Measurements from ENCODE around the gene THSD7B. TPM values are rescaled to one million over a fixed set of nuclear protein-coding genes. Genes with fewer than 3 reads are reported as not detected.
"Not testable (repeated sequence)": the region's sequence is repeated elsewhere in the genome, so short reads cannot be mapped to it uniquely, and the experiment has no call there.

Gene THSD7B, protein sequence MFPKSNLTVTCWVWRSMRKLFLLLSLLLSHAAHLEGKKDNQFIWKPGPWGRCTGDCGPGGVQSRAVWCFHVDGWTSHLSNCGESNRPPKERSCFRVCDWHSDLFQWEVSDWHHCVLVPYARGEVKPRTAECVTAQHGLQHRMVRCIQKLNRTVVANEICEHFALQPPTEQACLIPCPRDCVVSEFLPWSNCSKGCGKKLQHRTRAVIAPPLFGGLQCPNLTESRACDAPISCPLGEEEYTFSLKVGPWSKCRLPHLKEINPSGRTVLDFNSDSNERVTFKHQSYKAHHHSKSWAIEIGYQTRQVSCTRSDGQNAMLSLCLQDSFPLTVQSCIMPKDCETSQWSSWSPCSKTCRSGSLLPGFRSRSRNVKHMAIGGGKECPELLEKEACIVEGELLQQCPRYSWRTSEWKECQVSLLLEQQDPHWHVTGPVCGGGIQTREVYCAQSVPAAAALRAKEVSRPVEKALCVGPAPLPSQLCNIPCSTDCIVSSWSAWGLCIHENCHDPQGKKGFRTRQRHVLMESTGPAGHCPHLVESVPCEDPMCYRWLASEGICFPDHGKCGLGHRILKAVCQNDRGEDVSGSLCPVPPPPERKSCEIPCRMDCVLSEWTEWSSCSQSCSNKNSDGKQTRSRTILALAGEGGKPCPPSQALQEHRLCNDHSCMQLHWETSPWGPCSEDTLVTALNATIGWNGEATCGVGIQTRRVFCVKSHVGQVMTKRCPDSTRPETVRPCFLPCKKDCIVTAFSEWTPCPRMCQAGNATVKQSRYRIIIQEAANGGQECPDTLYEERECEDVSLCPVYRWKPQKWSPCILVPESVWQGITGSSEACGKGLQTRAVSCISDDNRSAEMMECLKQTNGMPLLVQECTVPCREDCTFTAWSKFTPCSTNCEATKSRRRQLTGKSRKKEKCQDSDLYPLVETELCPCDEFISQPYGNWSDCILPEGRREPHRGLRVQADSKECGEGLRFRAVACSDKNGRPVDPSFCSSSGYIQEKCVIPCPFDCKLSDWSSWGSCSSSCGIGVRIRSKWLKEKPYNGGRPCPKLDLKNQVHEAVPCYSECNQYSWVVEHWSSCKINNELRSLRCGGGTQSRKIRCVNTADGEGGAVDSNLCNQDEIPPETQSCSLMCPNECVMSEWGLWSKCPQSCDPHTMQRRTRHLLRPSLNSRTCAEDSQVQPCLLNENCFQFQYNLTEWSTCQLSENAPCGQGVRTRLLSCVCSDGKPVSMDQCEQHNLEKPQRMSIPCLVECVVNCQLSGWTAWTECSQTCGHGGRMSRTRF (N-terminal part only)
- polyA plus RNA-seq (ENCODE audit: insufficient read depth in 1 of 5, insufficient read length in 5 of 5, low replicate concordance in 1 of 5), result 1 to 10 TPM; 1.9 to 4.8 (median 3.1) TPM
- long read RNA-seq, donor 1, result 0 reads
- long read RNA-seq, donor 2, result 0 reads
- long read RNA-seq, donor 3, result 0 reads
- long read RNA-seq, donor 4, result 0 reads
- long read RNA-seq, donor 5, result 0 reads
- long read RNA-seq, donor 6, result 0 reads
- long read RNA-seq, donor 7, result 0 reads
- long read RNA-seq, donor 8, result 0 reads

DNA sequence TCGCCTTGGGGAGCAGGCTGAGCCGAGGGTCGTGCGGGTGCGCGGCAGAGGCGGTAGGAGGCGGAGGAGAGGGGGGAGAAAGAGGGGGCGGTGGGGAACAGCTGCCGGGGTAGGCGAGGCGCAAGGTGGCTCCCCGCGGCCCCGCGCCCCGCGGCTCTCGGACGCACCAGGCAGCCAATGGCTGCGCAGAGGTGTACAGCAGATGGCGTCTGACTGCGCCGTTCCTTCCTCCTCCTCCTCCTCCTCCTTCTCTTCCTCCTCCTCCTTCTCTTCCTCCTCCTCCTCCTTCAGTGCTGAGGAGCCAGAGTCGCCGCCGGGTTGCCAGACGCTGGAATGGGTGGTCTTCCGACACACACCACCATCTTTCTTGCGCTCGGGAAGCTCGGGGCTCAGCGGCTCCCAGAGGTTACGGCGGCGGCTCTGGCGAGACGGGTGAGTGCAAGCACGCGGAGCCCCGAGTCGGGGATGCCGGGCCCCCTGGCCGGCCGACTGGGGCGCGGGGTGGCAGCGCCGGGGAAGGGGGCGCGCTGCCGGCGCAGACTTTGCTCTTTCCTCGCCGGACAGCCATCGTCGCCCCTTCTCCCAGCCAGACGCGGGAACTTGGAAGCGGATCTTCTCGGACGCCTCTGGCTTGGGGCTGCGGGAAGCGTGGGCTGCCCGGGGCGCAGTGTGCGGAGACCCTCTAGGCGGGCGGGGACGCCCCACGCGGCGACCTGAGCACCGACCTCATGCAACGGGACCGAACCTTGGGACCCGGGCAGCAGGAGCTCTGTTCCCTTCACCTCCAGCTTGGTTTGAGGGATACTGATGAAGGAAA lies at the start of gene THSD7B:
Gene THSD7B, plus strand, starts transcription at position 290 of the 817 bp plus-strand sequence. CDS start 116,634 bp downstream, outside the sequence.
- DNase-seq, result peak in 1 of 2 donors; percentile 8

DNA sequence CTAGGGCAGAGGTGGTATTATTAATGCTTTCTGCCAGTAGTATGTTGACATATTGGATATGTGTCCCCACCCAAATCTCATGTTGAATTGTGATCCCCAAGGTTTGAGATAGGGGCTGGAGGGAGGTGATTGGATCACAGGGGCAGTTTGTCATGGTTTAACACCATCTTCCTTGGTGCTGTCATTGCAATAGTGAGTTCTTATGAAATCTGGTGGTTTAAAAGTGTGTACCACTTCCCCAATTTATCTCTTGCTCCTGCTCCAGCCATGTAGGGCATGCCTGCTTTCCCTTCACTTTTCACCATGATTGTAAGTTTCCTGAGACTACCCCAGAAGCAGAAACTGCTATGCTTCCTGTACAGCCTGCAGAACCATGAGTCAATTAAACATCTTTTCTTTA lies 47.1 kb upstream of the THSD7B start:
- no peak for DNase-seq

DNA sequence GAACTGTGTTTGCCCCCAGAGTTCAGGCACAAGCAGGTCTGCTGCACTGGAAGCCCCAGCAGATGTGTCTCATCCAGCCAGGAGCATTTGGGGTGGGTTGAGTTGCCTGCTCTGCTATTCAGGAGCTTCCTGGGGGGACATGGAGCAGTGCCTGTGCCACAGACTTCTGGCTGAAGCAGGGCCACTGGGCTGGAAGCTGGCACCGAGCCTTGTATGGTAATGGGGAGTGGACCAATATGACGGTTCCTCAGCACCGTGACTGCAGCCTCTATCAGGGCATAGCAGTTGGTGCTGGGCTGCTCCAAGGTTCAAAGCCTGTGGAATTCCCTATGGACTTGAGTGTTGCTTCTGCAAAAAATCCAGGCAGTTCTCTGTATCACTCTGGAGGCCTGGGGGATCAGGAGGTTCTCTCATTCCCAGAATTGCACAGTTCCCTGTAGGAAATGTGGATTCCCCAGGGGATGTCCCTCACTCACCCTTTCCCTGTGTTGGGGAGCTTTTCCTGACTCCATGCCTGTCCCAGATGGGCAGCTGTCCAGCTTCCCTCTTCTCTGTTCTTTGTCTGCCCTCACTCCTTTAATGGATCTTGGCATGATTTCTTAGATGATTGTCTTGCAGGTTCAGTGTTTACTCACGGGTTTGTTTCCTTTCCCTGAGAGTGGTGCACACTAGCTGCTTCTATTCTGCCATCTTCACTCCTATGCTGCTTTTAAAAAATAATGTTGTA lies 37.2 kb upstream of the THSD7B start:
- DNase-seq, result no peak

DNA sequence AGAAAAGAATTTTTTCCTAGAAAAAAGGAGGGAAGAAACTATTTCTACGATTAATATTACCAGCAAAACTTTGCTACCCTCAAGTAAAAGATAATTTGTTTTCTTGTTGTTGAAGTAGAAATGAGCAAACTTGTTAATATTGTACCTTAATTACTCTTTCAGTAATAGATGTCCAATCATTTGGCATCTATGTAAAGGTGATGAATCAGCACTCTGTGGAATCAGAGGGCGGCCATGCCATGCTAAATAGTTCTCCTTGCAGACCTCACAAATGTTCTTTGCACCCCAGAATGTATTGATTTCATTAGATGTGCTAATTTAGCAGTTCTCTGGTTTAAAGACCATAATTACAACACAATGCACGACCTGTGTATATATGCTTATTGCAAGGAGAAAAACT lies 29.1 kb upstream of the THSD7B start:
- no peak for DNase-seq

DNA sequence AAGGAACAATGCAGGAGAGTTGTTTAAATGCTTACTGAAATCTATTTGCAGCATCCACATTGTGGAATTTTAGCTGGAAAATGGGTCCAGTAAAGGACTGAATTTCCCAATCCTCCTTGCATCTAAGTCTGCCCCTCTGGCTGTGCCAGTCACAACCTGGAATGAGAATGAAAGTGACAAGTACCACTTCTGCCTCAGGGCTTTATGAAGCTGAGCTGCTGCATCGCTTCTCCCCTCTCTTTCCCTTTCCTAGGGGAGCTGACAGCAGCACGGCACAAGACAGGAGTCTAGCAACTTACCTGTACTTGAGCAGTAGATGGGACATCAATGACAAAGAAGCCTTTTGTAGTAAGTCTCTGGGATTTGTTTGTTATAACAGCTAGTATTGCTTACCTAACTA lies 27.3 kb upstream of the THSD7B start:
- DNase-seq, result no peak

DNA sequence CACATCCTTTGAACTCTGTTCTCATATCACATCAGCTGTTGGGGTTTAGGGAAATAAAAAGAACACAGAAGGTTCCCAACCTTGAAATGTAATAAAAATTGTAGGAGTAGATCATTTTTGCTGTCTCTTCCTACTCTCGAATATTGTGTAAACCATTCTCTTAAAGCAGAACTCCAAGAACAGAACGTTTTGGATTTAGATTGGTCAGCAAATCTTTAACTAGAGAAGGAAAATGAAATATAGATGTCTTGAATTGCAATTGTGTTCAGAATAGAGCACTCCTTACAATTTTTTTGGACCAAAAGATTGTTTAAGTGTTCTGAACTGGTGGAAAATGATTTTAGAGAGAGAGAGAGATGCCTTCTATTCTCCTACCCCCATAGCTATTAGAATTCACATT lies 23.9 kb upstream of the THSD7B start:
- DNase-seq, result no peak

DNA sequence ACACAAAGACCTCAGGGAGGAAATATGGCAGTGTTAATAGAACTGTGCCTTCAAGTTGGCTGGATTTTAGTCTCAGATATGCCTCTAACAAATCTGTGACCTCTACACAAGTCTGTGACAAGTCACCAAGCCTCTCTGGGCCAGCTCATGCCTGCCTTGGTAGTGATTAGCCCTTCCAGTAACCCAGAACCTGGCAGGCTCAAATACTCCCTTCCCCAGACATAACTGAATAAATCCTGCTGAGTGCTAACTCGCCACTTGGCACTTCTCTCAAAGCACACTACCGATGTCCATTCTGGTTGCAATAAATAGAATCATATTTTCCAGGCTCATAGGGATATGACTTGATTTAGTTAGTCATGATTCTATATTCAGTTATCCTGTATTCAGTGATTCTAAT lies 15.3 kb upstream of the THSD7B start:
- DNase-seq, result no peak

DNA sequence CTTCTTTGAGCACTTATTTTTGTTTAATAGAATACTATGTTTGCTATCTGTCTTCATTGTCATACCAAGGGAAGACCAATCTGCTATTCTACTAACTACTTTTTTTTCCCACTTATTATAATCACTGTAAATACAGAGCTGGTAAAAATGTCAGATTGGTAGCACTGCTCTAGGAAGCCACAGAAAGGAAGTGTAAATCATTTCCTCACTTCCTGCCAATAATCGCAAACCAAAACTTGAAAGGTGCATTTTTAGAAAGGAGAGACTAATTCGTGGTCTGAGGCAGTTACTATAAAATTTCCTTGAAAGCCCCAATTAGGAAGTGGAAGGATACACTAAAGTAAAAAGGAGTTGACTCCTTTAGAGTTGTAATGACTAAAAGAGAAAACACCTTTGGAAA lies 13.9 kb upstream of the THSD7B start:
- DNase-seq, result no peak

DNA sequence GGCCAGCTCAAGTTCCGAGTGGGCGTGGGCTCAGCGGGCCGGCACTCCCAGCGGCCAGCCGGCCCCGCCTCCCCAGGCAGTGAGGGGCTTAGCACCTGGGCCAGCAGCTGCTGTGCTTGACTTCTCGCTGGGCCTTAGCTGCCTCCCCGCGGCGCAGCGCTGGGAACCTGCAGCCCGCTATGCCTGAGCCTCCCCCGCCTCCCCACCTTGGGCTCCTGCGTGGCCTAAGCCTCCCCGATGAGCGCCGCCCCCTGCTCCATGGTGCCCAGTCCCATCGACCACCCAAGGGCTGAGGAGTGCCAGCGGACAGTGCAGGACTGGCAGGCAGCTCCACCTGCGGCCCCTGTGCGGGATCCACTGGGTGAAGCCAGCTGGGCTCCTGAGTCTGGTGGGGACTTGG lies 6.8 kb upstream of the THSD7B start:
- not testable (repeated sequence) for DNase-seq

DNA sequence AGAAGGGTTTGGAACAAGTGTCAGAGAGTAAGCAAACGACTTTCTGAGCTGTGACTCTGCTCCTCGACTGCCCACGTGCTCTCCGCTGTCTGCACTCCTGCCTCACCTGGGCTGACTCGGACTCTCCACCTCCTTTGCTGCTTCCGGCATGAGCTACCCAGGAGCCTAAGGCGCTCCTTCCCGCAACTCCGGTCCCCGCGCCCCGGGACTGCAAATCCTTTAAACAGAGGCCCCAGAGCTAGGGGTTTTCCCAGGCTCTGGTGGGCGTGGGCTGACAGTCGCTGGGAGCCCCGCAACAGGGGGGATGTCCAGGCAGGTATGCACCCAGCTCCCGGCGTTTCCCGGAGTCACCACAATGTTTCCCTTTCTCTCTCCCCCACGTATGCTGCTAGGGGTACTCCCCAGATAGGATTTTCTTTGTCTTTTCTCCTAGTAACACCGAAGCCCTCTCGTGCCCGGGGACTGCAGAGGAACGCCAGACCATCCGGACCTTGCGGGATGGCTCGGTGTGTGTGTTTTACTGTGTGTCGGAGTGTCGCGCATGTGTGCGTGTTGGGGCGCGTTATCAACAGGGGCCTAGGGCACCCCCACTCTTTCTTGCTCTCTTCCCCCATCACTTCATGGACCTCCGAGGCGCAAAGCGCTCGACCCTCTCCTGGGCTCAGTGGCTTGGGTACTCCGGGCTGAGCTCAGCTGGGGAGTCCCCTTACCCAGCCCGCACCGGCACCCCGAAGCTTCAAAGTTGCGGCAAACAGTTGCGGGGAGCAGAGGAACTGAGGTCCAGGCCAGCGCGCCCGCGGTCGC lies 691 bp upstream of the THSD7B start:
- peak in 1 of 2 donors; percentile 17 for DNase-seq

DNA sequence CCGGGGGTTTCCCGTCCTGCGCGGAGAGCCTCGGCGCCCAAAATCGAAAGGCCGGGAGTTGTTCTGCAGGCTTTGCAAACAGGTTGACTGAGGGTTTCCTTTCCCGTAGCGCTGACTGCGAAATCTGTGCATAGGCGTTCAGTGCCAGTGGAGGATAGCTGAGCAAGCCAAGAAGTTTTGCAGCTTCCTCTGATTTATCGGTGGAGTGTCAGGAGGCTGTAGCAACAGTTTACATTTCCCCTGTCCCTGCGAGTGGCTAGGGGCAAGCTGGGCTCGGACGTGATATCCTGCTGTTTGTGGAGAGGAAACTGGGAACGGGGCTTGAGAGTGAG lies 694 bp downstream of the THSD7B start:
- DNase-seq, result peak in 1 of 2 donors; percentile 10

DNA sequence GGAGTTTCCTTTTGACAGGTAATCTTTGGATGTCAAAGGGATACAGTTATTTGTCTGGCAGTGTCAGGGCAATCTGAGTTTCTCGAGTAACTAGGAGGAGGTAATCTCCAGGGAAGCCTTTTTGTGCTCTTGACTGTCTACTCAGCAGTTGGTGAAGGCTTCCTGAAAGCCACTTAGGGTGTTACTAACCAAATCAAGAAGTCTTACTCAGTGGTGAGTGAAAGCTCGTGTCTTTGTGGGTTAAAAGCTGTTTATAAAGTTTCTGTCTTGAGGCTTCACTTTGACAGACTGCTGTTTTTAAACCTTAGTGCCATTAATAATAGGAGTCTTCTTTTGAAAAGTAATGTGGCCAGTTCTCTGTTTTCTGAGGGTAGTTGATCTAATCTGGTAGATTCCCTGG lies 1.7 kb downstream of the THSD7B start:
- no peak for DNase-seq

DNA sequence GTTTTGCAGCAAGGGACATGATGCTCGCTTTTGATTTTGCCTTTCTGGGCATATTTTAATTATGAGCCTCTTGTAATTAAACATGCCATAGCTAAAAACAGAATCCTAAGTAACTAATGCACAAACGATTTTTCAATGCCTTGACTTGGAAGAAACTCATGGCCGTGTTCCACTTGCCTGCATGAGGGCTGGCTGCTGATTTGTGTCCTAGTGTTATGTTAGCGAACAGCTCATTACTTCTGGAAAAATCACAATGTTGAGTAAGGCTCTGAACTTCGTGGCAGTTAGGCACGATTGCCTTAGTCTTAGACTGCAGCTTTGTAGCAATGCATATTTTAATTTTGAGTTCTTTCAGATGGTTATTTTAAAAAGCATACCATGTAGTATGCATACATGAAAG lies 4.5 kb downstream of the THSD7B start:
- DNase-seq, result no peak

DNA sequence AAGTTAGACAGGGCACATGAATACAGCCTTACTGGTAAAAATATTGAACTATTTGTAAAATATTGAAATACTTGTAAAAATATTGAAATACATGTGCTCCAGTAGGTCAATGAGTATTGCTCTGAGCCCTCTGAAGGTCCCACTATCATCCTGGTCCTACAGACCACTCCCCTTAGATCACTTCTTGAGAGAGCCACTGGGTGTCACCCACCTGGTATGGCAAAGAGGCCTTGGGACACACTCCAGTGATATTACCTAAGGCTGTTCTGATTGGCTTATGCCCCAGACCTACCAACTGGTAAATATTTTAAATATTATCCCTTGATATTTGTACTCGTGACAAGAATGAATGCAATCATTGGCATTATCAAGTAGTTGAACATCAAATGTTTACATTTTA lies 5.0 kb downstream of the THSD7B start:
- DNase-seq, result no peak

DNA sequence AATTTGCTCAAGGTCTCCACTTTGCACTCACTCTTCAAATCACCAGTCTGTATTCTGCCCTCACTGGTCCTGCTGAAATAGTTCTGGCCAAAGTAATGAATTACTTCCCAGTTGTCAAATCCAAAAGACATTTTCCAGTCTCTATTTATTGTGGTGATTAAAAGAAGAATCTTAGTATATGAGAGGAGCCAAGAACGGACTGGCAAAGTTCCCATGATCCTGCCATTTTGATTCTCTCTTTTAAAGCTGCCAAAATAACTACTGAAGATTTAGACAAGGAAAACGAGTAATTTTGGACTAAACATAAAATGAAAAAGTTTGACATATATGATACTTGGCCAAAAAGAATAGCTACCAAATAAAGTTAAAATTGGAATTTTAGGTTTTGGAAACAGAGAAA lies 12.0 kb downstream of the THSD7B start:
- no peak for DNase-seq

DNA sequence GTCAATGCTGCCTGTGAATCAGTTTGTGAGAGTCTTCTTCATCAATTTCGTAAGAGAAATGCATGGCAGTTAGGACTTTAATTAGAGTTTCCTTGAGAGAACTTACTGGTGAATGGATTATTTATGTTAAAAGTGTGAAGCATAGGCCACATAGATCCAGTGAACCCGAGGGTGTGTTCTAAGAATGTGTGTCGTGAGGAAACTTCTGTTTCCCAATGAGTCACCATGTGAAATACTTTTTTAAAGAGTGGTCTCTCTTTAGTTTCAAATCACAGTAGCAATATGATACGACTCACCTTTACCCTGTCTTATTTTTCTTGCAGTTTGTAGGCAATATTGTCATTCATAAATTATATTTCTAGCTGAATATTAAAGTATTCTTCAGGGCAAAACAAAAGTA lies 18.5 kb downstream of the THSD7B start:
- no peak for DNase-seq

DNA sequence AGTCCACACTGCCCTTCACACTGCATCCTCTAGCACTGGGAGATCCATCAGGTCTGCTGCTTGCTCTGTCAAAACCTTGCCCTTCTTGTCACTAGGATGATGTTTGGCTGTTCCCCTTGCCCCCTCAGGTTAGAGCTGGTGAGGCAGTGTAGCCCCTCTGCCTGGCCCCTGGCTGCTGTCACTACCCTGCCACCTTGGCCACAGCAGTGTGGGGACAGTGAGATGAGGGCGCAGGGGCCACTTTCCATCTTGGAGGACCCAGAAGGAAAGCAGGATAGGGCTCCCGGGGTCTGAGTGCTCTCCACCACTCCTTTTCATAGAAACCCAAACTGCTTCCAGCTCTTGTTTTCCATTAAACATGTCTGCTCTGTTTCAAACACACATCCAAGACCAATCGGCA lies 19.9 kb downstream of the THSD7B start:
- DNase-seq, result no peak

DNA sequence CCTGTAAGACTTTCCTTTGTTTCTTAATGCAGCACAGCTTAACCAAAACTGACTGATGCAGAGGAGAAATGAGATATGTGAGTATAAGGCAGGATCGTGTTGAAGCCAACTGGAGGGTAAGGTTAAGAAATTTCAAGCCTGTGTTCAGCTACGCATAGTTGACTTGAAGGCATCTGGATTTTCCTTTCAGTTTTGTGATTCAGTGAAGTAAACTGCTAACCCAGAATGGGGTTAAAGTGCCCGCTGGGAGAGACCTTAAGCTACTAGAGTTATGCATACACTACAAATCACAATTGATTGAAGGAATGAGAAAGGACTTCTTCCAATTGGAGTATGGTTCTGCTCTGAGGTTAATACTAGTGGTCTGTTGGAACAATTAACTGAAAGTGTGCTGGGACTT lies 22.6 kb downstream of the THSD7B start:
- DNase-seq, result no peak

DNA sequence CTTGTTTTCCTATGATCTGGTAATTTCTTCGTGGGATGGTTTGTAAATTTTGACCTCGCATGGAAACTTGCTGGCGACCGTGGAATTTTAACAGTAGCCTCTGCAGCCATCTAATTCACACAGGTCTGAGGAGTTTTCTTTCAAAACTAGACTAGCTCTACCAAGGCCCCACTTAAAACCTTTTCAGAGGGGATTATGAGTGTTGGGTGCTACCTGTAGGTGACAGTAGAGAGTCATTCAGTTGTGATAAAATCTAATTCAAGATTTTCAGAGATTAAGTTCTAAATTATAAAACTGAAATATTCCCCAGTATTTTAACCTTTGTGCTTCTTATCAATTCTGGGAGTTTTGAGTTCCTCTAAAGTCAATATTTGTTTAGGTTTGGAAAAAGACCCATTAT lies 31.0 kb downstream of the THSD7B start:
- no peak for DNase-seq
